ENCODE results near the gene CRYL1.

DNA sequence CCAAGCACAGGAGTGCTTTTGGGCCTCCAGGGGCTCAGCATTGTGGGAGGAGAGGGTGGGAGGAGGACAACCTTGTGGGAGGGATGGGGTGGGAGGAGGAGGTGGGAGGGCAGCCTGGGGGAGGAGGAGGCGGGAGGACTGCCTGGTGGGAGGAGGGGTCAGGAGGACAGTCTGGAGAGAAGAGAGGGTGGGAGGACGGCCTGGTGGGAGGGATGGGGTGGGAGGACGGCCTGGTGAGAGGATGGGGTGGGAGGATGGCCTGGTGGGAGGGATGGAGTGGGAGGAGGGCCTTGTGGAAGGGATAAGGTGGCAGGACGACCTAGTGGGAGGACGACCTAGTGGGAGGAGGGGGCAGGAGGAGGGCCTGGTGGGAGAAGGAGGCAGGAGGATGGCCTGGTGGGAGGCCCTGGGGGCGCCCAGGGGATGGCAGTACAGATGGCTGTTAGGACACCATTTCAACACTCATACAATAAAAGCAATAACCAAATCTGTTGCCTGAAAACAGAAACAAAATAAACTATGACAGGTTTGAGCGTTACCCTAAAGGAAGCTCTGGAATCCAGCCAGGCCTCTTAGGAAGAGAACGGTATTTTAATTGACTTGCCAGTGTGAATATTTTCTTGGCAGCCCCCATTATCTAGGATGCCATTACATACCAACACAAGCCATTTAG, 63.7 kb downstream of the CRYL1 start:
- TF ChIP-seq POLR2AphosphoS5 (IDR thresholded peaks at IDR 0.05; ENCODE audit: control insufficient read depth, insufficient read depth, low read depth, low read length) (no peak), ZNF830 (CRISPR knock-in tag; IDR thresholded peaks at IDR 0.05) (no peak), EP300 (IDR thresholded peaks at IDR 0.05; ENCODE audit: low read length) (no peak), FOXM1 (IDR thresholded peaks at IDR 0.05; ENCODE audit: low read depth) (no peak), FOXM1 (CRISPR knock-in tag; IDR thresholded peaks at IDR 0.05; ENCODE audit: low read depth) (no peak)

All from K562 (cell line).